Islet precursor cell (in vitro differentiated cells): ENCODE data around the gene SPG7.
"Not testable (repeated sequence)": the region's sequence is repeated elsewhere in the genome, so short reads cannot be mapped to it uniquely, and the experiment has no call there.

Experiments used
- DNase-seq: peaks from one replicate; pipeline ENCODE4 v3.0.0-alpha.2; 2018

Gene SPG7

DNA sequence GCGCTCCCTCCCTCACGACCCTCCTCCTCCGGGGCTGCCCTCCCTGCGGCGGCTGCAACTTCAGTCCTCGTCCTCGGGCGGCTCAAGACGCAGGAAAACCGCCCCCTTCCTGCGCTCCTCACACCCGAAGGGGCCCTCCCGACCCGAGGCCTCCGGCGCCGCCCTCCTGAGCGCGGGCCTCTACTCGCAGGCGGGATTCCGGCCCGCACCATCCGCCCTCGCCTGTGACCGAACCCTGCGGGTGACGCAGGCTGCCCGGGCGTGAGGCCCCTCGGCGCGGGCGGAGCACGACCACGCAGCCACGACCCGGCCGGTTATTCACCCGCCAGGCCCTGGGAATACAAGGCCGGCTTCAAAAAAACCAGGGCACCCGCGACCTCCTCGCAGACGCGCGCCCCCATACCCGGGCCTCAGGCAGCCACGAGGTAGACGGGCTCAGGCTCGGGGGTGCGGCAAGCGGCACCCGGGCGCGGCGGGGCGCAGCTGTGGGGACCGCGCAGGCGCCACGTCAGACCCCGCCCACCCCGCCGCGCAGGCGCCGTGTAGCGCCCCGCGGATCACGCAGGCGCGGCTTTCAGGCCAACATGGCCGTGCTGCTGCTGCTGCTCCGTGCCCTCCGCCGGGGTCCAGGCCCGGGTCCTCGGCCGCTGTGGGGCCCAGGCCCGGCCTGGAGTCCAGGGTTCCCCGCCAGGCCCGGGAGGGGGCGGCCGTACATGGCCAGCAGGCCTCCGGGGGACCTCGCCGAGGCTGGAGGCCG is at the start of gene SPG7:
Gene SPG7, plus strand, starts transcription at position 570 of the 757 bp plus-strand sequence. Its CDS starts 15 bp downstream, at position 585.
- peak; percentile 90 for DNase-seq

DNA sequence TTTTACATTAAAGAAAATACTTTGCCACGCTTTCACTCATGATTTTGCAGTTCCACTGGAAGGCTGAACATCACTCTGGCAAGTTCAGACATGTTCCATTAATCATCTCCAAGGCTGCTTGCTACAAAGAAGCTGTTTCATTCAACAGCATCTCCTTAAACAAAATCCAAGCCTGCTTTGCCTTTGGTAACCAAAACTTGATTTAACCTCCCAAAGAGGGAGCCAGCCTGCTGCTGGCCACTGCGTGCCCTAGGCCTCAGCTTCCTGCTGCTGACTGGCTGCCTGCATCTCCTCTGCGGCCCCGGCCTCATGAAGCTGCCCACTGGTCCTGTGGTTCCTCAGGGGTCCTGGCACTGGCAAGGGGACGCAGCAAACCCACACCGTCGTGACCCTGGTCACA is 49.7 kb upstream of the SPG7 start:
- DNase-seq = no peak

DNA sequence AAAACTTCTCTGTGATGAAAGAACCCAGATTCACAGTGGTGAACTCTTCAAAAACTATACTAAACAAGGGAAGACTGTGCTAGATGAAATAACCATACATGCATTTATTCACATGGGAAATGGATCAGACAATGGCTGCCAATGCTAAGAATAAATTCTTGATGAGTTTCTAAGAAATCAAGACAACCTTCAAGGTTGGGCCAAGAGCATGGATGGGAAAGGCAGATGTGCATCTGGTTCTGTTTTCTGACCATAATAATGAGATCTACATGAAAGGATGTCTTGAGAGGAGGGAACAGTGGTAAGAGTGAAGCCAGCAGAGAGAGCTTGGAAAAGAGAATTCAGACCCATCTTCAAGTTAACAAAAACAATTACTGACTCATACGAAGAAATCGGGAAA is 49.2 kb upstream of the SPG7 start:
- DNase-seq = no peak

DNA sequence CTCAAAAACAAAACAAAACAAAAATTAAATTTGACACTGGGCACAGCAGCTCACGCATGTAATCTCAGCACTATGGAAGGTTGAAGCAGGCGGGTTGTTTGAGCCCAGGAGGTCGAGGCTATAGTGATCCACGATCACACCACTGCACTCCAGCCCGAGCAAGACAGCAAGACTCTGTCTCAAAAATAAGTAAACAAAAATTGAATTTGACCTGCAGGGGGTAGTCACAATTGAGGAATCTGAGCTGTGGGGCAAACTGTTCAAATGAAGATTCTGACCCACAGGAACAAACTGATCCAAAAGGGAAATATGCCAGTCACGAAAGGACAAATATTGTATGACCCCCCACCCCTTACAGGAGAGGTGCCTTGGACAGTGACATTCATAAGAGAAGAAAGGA is 47.6 kb upstream of the SPG7 start:
- DNase-seq = no peak

DNA sequence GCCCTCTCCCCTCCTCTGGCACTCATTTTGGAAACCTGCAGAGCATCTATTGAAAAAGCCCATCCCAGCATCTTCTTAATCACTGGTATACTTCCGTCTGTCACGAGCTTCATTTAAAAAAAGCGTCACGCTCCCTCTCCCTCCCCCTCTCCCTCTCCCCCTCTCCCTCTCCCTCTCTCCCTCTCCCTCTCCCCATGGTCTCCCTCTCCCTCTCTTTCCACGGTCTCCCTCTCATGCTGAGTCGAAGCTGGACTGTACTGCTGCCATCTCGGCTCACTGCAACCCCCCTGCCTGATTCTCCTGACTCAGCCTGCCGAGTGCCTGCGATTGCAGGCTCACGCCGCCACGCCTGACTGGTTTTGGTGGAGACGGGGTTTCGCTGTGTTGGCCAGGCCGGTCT is 46.3 kb upstream of the SPG7 start:
- DNase-seq = not testable (repeated sequence)

DNA sequence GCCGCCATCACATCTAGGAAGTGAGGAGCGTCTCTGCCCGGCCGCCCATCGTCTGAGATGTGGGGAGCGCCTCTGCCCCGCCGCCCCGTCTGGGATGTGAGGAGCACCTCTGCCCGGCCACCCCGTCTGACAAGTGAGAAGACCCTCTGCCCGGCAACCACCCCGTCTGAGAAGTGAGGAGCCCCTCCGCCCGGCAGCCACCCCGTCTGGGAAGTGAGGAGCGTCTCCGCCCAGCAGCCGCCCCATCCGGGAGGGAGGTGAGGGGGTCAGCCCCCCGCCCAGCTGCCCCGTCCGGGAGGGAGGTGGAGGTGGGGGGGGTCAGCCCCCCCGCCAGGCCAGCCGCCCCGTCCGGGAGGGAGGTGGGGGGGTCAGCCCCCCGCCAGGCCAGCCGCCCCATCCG is 45.6 kb upstream of the SPG7 start:
- not testable (repeated sequence) for DNase-seq

DNA sequence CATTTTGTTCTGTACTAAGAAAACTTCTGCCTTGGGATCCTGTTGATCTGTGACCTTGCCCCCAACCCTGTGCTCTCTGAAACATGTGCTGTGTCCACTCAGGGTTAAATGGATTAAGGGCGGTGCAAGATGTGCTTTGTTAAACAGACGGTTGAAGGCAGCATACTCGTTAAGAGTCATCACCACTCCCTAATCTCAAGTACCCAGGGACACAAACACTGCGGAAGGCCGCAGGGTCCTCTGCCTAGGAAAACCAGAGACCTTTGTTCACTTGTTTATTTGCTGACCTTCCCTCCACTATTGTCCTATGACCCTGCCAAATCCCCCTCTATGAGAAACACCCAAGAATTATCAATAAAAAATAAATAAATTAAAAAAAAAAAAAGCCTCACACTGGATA is 44.9 kb upstream of the SPG7 start:
- DNase-seq = not testable (repeated sequence)

DNA sequence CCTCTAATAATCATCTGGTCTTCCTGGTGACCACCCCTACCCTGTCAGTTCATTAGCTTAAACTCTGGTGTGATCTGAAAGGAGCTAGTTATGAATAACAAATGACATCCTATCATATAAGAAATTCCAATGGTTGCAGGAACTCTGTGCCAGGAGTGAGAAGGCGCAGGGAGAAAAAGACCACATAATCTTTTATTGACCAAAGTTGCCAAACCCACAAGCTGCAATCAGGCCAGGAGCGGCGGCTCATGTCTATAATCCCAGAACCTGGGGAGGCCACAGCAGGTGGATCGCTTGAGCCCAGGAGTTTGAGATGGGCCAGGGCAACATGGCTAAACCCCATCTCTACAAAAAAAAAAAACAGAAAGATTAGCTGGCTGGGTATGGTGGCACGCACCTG is 41.3 kb upstream of the SPG7 start:
- no peak for DNase-seq

DNA sequence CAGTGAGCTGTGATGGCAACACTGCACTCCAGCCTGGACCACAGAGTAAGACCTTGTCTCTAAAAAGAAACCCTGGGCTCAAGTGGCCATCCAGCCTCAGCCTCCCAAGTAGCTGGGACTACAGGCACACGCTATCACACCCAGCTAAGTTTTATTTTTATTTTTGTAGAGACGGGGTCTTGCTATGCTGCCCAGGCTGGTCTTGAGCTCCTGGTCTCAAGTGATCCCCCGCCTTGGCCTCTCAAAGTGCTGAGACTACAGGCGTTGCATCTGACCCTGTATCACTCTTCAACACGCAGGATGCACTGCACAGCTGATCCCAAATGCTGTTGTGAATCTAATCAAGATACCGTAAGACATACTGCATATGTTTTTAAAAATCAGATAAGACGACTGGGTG is 40.8 kb upstream of the SPG7 start:
- DNase-seq = no peak

DNA sequence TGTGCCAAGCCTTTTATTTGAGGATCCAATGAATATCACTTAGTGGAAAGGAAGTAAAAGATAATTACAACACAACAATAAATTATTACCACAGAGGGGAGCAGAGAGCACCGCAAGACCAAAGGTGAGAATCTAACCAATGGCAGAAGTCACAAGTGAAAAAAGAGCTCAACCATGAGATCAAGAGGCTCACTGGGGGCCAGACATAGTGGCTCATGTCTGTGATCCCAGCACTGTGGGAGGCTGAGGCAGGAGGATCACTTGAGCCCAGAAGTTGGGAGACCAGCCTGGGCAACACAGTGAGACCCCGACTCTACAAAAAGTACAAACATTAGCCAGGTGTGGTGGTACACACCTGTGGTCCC is 35.5 kb upstream of the SPG7 start:
- DNase-seq = no peak

DNA sequence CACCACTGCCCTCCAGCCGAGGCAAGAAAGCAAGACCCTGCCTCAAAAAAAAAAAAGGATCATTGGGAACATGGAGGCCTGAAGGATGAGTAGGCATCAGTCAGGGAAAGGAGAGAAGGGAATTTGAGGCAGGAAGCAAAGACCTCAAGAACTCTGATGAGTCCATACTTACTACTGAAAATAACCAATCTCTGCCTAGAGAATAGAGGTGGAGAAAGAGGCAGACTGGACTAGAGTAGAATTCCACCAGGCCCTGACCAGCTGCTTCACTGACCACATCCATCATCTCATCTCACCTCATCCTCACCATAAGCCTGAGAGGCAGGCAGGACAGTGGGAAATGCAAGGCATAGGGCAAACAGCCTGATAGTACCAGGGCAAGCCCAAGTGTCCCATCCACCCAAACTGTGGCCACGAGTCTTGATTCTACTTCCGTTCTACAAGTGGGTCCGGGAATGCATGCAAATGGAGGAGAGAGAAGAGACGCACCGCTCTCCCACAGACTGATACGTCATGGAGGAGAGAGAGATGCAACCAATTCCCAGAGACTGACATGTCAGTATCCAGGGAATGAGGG is 35.0 kb upstream of the SPG7 start:
- no peak for DNase-seq

DNA sequence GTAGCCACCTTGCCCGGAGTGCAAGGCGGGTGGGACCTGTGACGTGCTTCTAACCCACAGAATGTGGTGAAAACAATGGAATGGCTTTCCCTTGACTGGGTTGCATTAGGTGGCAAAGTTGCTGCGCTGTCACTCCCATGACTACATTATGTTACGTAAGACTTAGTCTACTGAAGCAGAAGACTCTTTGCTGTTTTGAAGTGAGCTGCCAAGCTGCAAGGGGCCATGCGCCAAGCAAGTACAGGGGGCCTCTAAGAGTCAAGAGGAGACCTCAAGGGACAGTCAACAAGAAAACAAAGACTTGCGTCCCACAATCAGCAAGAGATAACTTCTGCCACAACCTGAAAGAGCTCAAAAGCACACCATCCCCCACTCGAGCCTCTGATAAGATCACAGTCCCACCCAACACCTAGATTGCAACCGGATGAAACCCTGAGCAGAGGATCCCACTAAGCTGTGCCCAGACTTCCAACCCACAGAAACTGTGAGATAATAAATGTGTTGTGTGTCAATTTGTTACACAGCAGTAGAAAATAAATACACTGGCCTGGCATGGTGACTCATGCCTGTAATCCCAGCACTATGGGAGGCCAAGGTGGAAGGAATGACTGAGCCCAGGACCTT is 34.3 kb upstream of the SPG7 start:
- no peak for DNase-seq

DNA sequence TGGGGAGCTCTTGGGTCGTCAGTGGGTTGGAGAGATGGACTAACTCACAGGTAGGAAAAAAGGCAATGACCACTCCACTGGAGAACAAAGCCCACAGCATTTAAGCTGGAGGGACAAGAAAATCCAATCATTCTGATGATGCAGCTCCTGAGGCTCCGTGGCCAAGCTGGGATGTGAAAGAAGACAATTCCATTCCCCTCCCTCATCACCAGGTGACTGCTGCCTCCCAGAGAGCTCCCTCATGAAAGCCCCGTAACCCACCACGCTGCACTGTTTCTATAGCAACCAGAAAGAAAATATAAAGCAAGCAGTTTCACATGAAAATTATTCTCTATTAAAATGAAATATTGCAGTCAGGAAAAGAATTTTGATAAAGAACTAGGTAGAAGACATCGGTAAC is 33.1 kb upstream of the SPG7 start:
- no peak for DNase-seq

DNA sequence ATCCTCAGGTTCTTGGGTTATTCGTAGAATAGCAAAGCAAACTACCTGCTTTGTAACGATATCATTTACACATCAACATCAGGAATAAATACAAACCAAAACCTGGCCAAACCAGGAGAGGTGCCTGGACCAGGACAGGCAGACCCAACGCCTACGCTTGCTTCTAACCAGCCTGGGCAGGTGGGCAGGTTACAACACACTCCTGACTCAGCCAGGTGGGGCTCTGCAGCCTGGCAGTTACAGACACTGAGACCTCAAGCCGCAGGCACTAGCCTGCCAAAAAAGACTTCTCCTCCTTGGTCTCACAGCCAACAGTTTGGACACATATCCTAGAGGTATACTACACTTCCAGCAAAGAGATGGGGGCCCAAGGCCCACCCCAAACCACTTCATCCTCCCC is 31.8 kb upstream of the SPG7 start:
- DNase-seq = peak; percentile 60

DNA sequence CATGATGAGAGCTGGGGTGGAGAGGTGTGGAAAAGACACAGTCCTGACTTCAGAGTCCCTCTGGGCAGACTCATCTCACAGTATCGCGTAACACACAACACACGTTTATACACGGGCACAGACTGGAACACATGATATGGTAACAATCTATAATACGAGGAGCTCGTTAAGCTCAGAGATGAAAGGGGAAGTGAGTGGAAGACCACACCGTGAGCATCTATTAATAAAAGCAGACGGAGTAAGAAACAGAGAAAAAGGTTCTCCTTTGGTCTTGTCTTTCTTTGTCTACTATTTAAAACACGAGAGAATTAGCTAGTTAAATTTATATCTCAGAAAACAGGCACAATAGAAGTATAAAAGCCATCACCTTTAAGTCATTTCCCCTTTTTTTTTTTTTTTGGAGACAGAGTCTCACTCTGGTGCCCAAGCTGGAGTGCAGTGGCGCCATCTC is 31.4 kb upstream of the SPG7 start:
- DNase-seq = no peak

DNA sequence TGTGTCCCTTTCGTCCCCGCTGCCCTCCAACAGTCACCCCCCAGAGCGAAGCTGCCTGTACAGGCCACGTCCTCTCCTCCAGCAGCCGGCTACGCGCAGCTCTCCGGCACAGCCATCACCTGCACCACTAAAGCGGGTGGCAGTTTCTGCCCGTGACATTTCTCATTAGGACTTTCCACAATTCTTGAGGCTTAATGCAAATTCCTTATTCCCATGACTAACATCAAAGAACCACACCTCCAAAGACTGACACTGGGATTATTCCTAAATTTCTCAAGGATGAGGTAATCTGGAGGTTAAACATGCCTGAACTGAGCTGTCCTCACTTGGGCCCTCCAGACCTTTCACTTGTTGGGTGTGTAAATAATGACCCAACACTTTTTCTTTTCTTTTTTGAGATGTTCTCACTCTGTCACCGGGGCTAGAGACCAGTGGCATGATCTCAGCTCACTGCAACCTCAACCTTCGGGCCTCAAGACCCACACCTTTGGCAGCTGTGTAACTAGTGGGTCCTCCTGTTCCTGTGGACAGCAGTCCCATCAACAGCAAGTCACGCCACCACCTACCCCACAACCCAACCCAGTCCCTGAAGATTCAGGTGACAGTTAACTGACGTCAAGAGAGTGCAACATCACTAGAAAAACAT is 29.5 kb upstream of the SPG7 start:
- DNase-seq = peak; percentile 63

DNA sequence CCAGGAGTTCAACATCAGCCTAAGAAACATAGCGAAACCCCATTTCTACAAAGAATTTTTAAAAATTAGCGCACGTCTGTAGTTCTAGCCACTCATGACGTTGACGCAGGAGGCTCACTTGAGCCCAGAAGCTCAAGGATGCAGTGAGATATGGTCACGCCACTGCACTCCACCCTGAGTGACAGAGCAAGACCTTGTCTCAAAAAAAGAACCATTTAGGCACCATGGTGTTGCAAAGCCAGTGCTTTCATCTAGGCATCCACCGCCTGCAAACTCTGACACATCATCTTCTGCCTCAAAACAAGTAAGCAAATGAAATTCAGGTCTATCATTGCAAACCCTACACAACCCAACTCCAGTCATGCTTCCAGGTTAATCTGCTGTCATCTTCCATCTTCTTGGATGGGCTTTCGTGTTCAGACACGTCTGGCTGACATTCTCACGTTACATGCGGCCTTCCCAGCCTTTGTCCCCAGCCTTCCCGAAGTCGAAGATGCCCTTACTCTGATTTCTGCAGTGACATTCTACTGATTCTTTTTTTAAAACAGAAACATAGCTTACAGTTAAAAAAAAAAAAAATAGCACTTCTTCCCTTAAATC is 26.7 kb upstream of the SPG7 start:
- DNase-seq = no peak

DNA sequence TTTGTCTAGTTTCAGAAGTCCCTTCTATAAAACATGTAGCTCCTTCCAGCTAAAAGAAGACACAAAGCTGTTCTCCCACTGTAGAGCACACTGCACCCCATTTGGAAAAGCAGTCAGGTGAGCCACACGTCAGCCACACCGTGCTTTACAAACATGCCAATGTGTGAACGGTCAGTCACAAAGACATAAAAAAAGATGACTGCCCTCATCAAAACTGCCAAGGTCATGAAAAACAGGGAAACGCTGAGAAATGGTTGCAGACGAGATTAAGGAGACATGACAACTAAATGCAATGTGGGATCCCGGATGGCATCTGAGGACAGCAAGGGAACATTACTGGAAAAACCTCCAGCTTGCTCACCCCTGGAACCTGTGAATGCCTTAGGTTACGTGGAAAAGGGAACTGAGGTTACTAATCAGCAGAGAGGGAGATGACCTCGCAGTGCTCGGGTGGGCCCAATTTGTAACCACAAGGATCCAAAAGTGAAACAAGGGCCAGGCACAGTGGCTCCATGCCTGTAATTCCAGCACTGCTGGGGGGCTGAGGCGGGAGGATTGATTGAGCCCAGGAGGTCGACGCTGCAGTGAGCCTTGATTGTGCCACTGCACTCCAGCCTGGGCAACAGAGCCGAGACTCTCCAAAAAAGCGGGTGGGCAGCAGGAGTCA is 25.9 kb upstream of the SPG7 start:
- peak; percentile 60 for DNase-seq

DNA sequence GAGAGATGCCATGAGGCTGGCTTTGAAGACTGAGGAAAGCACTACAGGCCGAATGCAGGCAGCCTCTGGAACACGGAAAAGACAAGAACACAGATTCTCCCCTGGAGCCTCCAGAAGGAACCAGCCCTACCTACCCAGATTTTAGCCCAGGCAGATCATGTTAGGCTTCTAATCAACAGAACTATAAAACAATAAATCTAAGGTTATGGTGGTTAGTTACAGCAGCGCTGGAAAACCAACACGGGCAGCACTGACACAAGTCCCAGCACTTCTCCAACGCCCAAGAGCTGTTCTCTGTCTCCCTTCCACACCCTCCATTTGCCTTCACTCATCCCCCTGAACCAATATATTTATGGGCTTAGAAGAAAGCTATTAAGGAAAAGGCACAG is 25.4 kb upstream of the SPG7 start:
- no peak for DNase-seq

DNA sequence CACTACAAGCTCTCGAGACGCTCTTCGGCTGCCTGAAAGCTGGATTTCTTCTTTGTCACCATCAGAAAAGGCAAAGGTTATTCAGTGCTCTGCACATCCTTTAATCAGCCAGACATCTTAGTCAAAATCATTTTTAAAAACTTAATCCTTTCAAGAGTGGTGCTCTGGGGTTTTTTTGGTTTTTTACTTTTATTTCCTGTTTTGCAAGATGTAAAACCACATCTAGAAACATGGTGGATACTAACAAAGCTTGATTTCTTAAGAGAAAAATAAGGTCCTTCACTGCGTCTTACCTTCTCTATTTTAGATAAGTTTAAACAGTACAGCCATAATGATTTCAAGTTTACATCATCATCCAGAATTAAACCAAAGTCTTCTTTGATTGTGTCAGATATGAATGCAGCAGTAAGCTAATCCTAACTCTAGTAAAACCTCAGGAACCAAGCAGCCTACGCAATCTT is 24.1 kb upstream of the SPG7 start:
- DNase-seq = no peak

DNA sequence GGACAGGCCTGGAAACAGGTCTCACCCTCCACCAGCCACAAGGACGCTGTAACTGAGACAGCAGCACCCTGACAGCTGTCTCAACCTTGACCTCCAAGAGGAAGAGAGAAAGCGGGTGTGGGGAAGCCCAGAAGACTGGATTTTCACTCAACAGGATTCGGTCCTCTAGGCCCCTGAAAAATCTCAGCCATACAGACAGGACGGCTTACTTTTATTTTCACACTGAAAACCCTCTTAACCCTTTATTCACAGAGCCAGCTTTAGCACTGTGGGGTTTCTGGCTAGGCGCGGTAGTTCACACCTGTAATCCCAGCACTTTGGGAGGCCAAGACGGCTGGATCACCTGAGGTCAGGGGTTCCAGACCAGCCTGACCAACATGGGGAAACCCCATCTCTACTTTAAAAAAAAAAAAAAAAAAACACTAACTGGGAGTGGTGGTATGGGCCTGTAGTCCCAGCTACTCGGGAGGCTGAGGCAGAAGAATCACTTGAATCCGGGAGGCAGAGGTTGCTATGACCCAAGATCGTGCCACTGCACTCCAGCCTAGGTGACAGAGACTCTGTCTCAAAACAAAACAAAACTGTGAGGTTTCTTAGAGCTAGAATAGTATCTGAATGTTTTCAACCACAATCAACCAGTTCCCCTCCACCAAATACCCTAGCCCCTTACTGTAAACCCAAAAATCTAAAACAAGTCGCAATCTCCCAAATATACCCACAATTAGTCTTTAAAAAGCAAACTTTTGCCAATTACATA is 23.1 kb upstream of the SPG7 start:
- peak; percentile 54 for DNase-seq

DNA sequence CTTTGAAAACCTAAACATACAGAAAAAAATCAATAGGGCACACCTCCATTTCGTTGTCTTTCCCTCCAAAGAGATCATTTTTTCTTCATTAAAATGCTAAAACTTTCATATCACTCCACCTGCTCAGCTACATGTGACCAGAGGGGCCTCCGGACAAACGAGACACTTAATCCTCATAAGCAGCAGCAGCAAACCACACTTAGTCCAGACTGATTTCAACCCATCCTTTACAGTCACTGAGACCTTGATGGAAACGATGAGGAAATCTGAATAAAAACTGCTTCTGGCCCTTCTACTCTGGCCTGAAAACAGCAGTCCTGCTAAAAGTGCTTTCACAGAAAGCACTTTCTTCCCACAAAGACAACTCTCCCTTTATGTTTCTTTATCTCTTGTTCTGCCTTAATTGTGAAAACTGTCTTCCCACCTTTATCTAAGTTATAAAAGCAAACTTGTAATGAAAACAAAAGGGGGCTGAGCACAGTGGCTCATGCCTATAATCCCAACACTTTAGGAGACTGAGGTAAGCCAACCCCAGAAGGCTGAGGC is 22.4 kb upstream of the SPG7 start:
- no peak for DNase-seq
